Natural killer cell (primary cell): ENCODE results near the gene NOS1AP. TPM values are rescaled to one million over a fixed set of nuclear protein-coding genes. Genes with fewer than 3 reads are reported as not detected.

Source experiments
- ATAC-seq, 3 donors: fragments of 150-1000 bp in 2 of 3; fragments of 200-7000 bp in 1 of 3; cut with Tn5 transposase; 1 replicate in 1 of 3; 2 replicates in 2 of 3; pipeline ENCODE4 v1.10.0; 2021; ENCODE audit warnings: mild to moderate bottlenecking in 2 of 3, moderate library complexity in 2 of 3
- DNase-seq, 2 donors: peaks; one replicate each; pipeline versions ENCODE4 v3.0.0 to v3.0.0-alpha.2; 2013 to 2021; ENCODE audit warnings: mixed read lengths in 1 of 2
- H3K27ac ChIP-seq: one replicate; pipeline ENCODE4 v1.5.1; 2013; ENCODE audit warnings: mild to moderate bottlenecking, low read length
- H3K27me3 ChIP-seq: one replicate; pipeline ENCODE4 v1.6.1; 2013; ENCODE audit warnings: low read length; ENCODE audit not compliant: control insufficient read depth, insufficient read depth
- H3K36me3 ChIP-seq: one replicate; pipeline ENCODE4 v1.6.1; 2013; ENCODE audit warnings: low read length; ENCODE audit not compliant: control insufficient read depth, insufficient read depth
- H3K4me1 ChIP-seq: one replicate; pipeline ENCODE4 v1.6.1; 2013; ENCODE audit warnings: low read length; ENCODE audit not compliant: control insufficient read depth, insufficient read depth
- H3K4me3 ChIP-seq: one replicate; pipeline ENCODE4 v1.5.1; 2013; ENCODE audit warnings: low read length
- H3K9me3 ChIP-seq: one replicate; pipeline ENCODE4 v1.6.1; 2013; ENCODE audit warnings: low read length; ENCODE audit not compliant: control insufficient read depth, insufficient read depth
- H3K27ac Mint-ChIP-seq, 2 donors: one replicate each; pipeline ENCODE4 v1.8.0; 2022; ENCODE audit warnings: mild to moderate bottlenecking in 2 of 2, mixed read lengths in 2 of 2, moderate library complexity in 1 of 2
- H3K27me3 Mint-ChIP-seq, 2 donors: one replicate each; pipeline ENCODE4 v1.8.0; 2022; ENCODE audit warnings: low read depth in 2 of 2, mixed read lengths in 2 of 2
- H3K36me3 Mint-ChIP-seq: one replicate; pipeline ENCODE4 v1.8.0; 2022; ENCODE audit warnings: mixed read lengths
- H3K4me1 Mint-ChIP-seq, 2 donors: one replicate each; pipeline ENCODE4 v1.8.0; 2022; ENCODE audit warnings: mixed read lengths in 2 of 2
- H3K4me3 Mint-ChIP-seq: one replicate; pipeline ENCODE4 v1.8.0; 2022; ENCODE audit warnings: mild to moderate bottlenecking, moderate library complexity, mixed read lengths
- H3K9me3 Mint-ChIP-seq, 2 donors: one replicate each; pipeline ENCODE4 v1.8.0; 2022; ENCODE audit warnings: mixed read lengths in 2 of 2
- WGBS: methylation state at CpG from one replicate; pipeline ENCODE4 v1.1.7; 2013; ENCODE audit warnings: missing lambda C conversion rate; ENCODE audit not compliant: insufficient coverage; 5-methylcytosine and 5-hydroxymethylcytosine counted together
- intact Hi-C: fragments of 100-400 bp; cut with micrococcal nuclease; formaldehyde crosslinking; loops from one replicate; pipeline ENCODE4 v1.14.2; 2022
- total RNA-seq, 4 donors: library from RNA; stranded (reverse); fragments of 120-200 nt in 1 of 4; gene quantifications; one replicate each; pipeline versions ENCODE4 v1.2.3 to v1.2.4, GENCODE V29; 2013 to 2022
- TF ChIP-seq, protein P1 (sequence below): fragments of 200-600 bp; IDR thresholded peaks from one replicate; pipeline ENCODE4 v1.8.0; 2022; ENCODE audit warnings: antibody characterized with exemption

Gene NOS1AP
- total RNA-seq, 3 donors from 2014 or later (not counting 1 experiment from before 2014, with no cell fraction given) = 0.09 to 0.20 TPM; not detected in 1

DNA sequence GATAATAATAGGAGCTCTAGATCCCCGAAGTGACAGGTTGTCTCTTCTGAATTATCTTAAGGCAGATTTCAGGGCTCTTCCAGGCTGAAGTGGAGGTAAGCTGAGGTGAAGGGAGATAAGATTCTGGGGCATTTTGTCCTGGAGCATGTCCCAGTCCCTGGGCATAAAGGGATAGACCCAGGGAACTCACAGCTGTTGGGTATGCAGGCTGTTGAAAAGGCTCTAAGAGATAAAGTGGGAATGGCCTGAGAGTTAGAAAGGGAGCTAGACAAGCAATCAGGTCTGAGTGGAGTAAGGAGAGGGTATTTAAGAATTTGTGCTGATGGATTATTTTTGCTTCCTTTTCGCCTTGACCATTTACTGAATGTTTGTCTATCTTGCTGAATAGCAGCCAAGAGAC lies 123.7 kb downstream of the NOS1AP start:
- Histone ChIP-seq H3K27me3 (peaks cover 3% of the 10 kb centered on the region), H3K4me1 (no peaks in the 10 kb centered on the region), H3K4me3 (no peak overlapping the region), H3K36me3 (no peaks in the 10 kb centered on the region), H3K9me3 (no peaks in the 10 kb centered on the region), H3K27ac (no peak overlapping the region)
- no peaks in the 10 kb centered on the region for H3K36me3 Mint-ChIP-seq
- TF ChIP-seq, protein P1, sequence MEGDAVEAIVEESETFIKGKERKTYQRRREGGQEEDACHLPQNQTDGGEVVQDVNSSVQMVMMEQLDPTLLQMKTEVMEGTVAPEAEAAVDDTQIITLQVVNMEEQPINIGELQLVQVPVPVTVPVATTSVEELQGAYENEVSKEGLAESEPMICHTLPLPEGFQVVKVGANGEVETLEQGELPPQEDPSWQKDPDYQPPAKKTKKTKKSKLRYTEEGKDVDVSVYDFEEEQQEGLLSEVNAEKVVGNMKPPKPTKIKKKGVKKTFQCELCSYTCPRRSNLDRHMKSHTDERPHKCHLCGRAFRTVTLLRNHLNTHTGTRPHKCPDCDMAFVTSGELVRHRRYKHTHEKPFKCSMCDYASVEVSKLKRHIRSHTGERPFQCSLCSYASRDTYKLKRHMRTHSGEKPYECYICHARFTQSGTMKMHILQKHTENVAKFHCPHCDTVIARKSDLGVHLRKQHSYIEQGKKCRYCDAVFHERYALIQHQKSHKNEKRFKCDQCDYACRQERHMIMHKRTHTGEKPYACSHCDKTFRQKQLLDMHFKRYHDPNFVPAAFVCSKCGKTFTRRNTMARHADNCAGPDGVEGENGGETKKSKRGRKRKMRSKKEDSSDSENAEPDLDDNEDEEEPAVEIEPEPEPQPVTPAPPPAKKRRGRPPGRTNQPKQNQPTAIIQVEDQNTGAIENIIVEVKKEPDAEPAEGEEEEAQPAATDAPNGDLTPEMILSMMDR = no peak
- ATAC-seq = no peak
- DNase-seq = no peak
- H3K4me3 Mint-ChIP-seq = no peak overlapping the region
- peaks cover 7 to 11% of the 10 kb centered on the region in 2 donors for H3K27me3 Mint-ChIP-seq
- no peak overlapping the region for H3K27ac Mint-ChIP-seq
- WGBS = 79% methylated on average over 2 of the region's 2 CpGs
- no peaks in the 10 kb centered on the region for H3K4me1 Mint-ChIP-seq
- intact Hi-C loops = no loop called here
- H3K9me3 Mint-ChIP-seq = no peaks in the 10 kb centered on the region

DNA sequence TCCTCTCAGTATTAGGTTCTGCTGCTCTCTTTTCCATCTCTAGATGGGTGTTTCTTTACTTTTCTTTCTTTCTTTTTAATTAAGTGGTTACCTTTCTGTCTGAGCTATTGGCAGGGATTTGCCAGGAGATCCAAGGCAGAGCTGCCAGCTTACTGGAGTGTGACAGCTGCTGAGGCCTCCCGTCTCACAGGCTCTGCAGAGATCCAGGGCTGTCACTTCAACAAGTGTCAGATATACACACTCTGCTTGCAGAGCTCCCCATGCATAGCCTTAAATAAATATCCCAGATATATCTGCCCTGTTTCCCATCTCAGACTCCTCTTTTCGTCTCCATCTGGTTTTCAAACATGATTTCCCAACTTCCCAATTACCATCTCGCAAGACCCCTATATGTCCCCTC lies 124.3 kb downstream of the NOS1AP start:
- Mint-ChIP-seq H3K27ac (no peak overlapping the region), H3K4me1 (no peaks in the 10 kb centered on the region), H3K27me3 (peaks cover 7 to 11% of the 10 kb centered on the region in 2 donors), H3K36me3 (no peaks in the 10 kb centered on the region), H3K9me3 (no peaks in the 10 kb centered on the region), H3K4me3 (no peak overlapping the region)
- Histone ChIP-seq H3K27ac (no peak overlapping the region), H3K27me3 (peaks cover 3% of the 10 kb centered on the region), H3K9me3 (no peaks in the 10 kb centered on the region), H3K36me3 (no peaks in the 10 kb centered on the region), H3K4me1 (no peaks in the 10 kb centered on the region), H3K4me3 (no peak overlapping the region)
- intact Hi-C loops = no loop called here
- ATAC-seq = no peak
- no peak for DNase-seq
- TF ChIP-seq, protein P1 = no peak
- 68% methylated on average over 3 of the region's 3 CpGs for WGBS

DNA sequence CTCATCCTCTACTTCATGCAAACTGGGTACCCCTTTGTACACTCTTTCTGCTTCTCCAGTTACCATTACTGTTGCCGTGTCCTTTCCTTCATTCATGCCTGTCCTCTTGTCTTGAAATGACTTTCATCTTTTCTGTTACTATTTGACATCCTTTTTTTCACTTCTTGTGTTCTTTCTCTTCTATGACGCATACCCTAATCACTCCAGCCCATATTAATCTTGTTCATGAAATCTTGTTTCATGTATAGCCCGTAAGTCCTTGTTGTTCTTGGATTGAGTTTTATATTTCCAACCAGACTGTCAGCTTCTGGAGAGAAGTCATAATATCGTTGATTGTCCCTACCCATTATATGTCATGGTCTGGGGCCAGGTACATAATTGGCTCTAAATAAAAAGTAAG lies 126.1 kb downstream of the NOS1AP start:
- Histone ChIP-seq H3K36me3 (no peaks in the 10 kb centered on the region), H3K27me3 (peaks cover 3% of the 10 kb centered on the region), H3K9me3 (no peaks in the 10 kb centered on the region), H3K4me3 (no peak overlapping the region), H3K4me1 (no peaks in the 10 kb centered on the region), H3K27ac (no peak overlapping the region)
- Mint-ChIP-seq H3K27ac (no peak overlapping the region), H3K4me3 (no peak overlapping the region), H3K4me1 (no peaks in the 10 kb centered on the region), H3K36me3 (no peaks in the 10 kb centered on the region), H3K27me3 (peaks cover 17 to 22% of the 10 kb centered on the region in 2 donors), H3K9me3 (no peaks in the 10 kb centered on the region)
- DNase-seq = no peak
- intact Hi-C loops = no loop called here
- TF ChIP-seq, protein P1 = no peak
- no peak for ATAC-seq
- WGBS = 89% methylated on average over 3 of the region's 4 CpGs

DNA sequence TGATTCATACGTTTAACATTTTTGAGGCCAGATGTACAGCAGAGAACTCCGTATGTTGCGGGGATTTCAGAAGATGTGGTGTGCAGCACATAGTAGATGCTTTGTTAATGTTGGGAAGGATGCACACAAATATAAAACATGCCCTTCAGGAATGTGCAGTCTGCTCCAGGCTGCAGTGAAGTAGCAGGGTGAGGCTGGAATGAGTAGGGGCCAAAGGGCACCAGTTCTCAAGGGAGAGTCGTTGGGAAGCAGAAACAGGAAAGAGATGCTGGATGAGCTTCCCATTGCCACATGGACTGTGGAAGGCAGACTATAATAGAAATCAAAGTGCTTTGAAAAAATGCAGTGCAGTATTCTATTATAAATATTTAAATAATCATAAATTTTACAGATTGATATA lies 126.9 kb downstream of the NOS1AP start:
- Mint-ChIP-seq H3K36me3 (no peaks in the 10 kb centered on the region), H3K9me3 (no peaks in the 10 kb centered on the region), H3K27me3 (peaks cover 18 to 30% of the 10 kb centered on the region in 2 donors), H3K4me3 (no peak overlapping the region), H3K4me1 (no peaks in the 10 kb centered on the region), H3K27ac (no peak overlapping the region)
- Histone ChIP-seq H3K9me3 (no peaks in the 10 kb centered on the region), H3K27me3 (peaks cover 3% of the 10 kb centered on the region), H3K27ac (no peak overlapping the region), H3K4me1 (no peaks in the 10 kb centered on the region), H3K4me3 (no peak overlapping the region), H3K36me3 (no peaks in the 10 kb centered on the region)
- 83% methylated on average over 4 of the region's 4 CpGs for WGBS
- intact Hi-C loops = no loop called here
- DNase-seq = no peak
- no peak for ATAC-seq
- TF ChIP-seq, protein P1 = no peak
